GM12865 (cell line): Measurements from ENCODE around the gene PRPF6.
"Not testable (repeated sequence)": the region's sequence is repeated elsewhere in the genome, so short reads cannot be mapped to it uniquely, and the experiment has no call there.

Experiments used
- DNase-seq: peaks from one replicate; pipeline ENCODE4 v3.0.0; 2010; ENCODE audit warnings: low read depth
- H3K4me3 ChIP-seq: 2 replicates; pipeline ENCODE4 v1.5.1; 2011; ENCODE audit warnings: mild to moderate bottlenecking, low read depth, low read length, control low read depth
- TF ChIP-seq, protein P1 (sequence below): IDR thresholded peaks from 2 replicates; pipeline ENCODE4 v1.5.1; 2011; ENCODE audit warnings: low read length, control low read depth, low read depth, inconsistent platforms; ENCODE audit not compliant: insufficient read depth; ENCODE audit errors: missing control alignments

Gene PRPF6

DNA sequence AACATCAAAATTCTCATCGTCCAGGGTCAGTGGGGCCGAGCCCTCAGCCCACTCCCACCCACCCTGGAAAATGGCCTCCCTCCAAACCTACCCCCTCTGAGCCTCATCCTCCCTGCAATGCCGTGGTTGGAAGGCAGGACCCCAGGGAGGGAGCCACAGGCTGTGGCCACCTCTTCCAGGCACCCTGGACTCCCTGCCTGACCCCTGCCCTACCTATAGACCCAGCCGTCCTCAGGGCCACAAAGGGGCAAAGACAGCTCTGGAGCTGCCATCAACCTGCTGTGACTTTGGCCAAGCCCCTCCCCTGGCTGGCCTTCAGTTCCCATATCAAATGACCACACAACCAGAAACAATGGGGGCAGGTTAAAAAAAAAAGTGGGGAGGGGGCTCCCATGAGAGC, 22.5 kb upstream of the PRPF6 start:
- TF ChIP-seq, protein P1, sequence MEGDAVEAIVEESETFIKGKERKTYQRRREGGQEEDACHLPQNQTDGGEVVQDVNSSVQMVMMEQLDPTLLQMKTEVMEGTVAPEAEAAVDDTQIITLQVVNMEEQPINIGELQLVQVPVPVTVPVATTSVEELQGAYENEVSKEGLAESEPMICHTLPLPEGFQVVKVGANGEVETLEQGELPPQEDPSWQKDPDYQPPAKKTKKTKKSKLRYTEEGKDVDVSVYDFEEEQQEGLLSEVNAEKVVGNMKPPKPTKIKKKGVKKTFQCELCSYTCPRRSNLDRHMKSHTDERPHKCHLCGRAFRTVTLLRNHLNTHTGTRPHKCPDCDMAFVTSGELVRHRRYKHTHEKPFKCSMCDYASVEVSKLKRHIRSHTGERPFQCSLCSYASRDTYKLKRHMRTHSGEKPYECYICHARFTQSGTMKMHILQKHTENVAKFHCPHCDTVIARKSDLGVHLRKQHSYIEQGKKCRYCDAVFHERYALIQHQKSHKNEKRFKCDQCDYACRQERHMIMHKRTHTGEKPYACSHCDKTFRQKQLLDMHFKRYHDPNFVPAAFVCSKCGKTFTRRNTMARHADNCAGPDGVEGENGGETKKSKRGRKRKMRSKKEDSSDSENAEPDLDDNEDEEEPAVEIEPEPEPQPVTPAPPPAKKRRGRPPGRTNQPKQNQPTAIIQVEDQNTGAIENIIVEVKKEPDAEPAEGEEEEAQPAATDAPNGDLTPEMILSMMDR, result no peak
- DNase-seq, result no peak
- no peak overlapping the region for H3K4me3 ChIP-seq

DNA sequence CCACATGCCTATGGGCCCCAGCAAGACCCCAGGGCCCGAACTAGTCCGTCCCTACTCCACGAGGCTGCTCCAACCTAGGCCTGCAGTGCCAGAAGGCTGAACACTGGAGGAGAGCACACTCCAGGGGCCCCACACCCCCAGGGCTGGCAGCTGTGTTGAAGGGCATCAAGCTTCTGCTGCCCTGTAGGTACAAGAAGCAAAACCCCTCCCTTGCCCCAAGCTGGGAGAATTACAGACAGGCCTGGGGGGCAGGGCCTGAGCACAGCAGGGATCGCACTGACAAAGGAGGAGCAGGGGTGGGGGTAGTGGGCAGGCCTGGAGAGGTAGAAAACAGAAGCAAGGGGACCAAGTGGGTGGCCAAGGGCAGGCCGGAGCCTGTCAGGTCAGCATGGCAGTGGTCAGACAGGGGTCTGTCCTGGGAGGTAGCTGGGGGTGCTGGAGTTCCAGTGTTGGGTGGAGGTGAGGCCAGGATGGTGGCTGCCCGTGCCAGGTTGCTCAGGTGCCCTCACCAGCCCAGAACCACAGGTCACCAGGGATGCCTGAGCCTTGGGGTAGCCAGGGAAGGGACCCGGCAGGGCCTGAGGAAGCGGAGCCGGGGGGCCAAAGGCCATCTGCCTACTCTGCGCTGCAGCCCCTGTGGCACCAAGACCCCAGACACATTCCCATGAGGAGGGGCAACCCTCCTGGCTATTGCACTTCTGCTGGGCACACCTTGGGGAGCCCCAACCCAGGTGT, 21.8 kb upstream of the PRPF6 start:
- no peak for DNase-seq
- no peak overlapping the region for H3K4me3 ChIP-seq
- TF ChIP-seq, protein P1, result no peak

DNA sequence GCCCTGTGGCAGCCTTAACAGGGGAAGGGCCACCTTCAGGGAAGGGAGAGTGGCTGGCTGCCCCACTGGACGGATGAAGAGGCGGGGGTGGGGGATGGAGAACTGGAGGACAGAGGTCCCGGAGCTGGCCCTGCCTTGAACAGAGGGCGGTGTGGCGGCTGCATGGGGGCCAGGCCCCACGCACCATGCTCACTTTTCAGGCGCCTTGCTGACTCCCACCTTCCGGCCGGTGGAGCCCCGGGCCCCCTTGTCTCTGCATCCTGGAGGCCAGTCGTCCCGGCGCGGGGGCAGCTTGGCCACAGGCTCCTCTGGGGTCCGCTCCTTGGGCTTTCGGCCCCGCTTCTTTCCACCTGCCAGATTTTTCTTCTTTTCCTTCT, 21.2 kb upstream of the PRPF6 start:
- TF ChIP-seq, protein P1, result no peak

DNA sequence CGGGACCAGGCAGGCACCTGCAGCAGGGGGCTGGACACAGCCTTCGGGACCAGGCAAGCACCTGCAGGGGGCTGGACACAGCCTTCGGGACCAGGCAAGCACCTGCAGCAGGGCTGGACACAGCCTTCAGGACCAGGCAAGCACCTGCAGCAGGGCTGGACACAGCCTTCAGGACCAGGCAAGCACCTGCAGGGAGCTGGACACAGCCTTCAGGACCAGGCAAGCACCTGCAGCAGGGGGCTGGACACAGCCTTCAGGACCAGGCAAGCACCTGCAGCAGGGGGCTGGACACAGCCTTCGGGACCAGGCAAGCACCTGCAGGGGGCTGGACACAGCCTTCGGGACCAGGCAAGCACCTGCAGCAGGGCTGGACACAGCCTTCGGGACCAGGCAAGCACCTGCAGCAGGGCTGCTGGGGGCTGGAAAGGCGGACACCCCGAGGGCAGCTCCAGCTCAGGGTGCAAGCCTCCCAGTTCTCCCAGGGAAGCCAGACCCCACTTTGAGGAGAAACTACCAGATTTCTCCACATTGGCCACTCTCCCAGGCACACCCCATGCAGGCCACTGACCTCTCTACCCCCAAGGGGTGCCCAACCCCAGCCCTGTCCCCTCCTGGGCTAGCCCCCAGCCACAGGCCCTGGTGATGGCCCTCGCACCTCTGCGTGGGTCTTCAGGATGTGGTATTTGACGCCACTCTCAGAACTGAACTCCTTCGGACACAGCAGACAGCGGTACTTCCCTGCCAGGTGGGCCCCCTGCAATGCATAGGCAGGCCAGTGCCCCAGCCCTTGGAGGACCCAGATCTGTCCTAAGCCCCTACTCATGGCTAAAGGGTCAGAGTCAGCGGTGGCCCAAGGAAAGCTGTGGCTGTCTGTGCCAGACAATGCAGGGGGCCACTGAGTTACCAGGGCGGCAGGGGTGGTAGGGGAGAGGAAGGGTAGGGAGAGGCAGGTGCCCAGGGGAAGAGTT, 20.0 kb upstream of the PRPF6 start:
- H3K4me3 ChIP-seq, DNase-seq: not testable (repeated sequence)

More for the DNA sequence above, 21.2 kb upstream of the PRPF6 start:
- no peak for DNase-seq
- H3K4me3 ChIP-seq, result no peak overlapping the region

DNA sequence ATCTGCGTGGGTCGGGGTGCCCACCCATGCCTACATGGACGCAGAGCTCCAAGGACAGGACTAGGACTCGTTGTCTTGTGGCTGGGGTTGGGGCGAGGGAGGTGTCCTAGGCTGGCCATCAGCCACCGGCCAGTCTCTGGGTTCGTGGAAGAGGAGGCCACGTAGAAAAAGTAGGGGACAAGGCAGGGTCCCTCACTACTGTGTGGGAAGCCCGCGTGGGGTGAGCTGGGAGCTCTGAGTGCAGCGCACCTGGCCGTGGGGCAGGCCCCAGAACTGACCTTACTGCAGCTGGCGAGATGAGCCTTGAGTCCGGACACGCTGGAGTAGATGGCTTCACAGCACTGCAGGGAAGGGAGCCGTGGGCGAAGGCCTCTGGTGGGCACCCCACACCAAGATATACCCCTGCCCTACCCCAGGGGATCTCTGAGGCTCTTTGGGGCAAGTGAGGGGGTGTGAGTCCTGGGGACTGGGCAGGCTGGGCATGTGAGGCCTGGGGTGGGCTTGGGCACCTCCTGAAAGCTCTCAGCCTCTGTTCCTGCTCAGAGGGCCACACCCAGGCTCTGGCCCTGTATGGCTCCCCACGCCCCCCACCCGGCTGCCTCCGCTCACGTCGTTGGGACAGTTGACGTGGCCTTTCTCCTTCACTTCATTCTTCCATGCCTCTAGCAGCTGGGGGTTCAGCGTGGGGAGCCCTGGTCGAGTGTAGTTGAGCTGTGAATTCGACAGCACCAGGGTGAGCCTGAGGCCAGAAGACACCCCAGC, 19.1 kb upstream of the PRPF6 start:
- TF ChIP-seq, protein P1, result no peak
- no peak overlapping the region for H3K4me3 ChIP-seq
- DNase-seq, result no peak

DNA sequence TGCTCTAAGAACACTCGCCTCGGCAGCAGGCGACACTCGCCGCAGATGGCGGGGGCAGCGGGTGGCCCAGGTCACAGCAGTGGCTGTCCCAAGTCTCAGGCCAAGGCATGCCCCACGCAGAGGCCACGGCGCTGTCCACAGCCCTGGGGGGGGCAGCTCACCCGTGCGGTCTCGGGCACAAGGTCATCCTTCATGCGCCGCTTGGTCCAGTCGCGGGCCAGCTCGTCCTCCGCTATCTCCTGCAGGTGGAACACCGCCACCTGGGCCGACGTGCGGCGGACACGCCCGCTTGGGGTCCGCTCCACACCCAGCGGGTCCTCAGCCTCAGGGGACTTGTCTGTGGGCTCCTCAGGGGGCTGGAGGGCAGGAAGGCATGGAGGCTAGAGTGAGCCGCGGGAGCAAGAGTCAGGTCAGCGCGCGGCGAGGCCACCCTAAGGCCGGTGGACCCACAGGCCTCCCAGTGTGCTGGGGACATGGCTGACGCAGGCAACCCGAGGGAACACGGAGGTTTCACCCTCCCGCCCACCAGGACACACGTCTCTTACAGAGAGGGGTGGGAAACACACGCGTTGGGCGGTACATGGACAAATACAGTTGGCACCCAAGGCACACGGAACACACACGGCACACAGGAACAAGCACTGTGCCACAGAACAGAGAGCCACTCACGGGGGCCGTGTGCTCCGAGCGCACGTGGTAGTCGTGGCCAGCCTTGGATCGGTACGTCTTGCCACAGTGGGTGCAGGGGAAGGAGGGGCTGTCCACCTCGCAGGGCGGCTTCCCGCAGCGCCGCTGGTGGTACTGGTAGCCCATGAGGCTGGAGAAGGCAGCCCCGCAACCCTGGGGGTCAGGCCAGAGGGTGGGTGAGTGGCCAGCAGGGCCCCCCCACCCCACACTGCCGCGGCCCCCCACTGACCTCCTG, 18.2 kb upstream of the PRPF6 start:
- TF ChIP-seq, protein P1, result no peak
- DNase-seq, result no peak
- H3K4me3 ChIP-seq, result no peak overlapping the region
